Measurements from ENCODE around the gene MFAP5.

DNA sequence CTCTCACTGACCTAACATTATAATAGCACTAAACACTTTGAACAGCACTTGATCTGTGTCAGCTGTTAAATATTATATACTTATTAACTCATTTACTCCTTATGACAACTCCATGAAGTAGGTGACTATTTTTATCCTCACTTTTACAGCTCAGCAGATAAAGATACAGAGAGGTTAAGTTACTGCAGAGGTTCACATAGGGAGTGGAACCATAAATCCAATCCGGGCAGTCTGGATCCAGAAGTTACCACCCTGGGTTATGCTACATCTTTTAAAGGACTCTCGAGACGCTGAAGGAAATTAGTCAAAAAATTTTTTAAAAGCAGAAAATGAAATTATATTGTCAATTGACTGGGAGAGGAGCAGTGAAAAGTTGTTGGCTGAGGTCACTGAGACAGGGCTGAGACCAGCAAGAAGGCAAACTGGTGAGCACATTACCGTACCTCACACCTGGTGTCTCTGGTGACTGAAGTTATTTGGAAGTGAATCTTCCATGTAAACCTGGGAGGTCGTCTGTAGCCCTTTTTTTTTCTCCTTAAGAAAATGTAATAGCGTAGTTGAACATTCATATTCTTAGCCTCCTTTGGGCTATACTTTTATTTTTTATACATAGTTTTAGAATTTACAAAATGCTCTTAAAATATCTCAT lies 33.9 kb upstream of the MFAP5 start:
- TF ChIP-seq POLR2AphosphoS5 (IDR thresholded peaks at IDR 0.05; ENCODE audit: low read depth, low read length) (no peak), TAF1 (IDR thresholded peaks at IDR 0.05; ENCODE audit: borderline replicate concordance, insufficient read depth, low read length) (no peak), SIN3A (IDR thresholded peaks at IDR 0.05; ENCODE audit: borderline replicate concordance, insufficient read depth, low read length) (no peak)
- TF ChIP-seq, protein P1, sequence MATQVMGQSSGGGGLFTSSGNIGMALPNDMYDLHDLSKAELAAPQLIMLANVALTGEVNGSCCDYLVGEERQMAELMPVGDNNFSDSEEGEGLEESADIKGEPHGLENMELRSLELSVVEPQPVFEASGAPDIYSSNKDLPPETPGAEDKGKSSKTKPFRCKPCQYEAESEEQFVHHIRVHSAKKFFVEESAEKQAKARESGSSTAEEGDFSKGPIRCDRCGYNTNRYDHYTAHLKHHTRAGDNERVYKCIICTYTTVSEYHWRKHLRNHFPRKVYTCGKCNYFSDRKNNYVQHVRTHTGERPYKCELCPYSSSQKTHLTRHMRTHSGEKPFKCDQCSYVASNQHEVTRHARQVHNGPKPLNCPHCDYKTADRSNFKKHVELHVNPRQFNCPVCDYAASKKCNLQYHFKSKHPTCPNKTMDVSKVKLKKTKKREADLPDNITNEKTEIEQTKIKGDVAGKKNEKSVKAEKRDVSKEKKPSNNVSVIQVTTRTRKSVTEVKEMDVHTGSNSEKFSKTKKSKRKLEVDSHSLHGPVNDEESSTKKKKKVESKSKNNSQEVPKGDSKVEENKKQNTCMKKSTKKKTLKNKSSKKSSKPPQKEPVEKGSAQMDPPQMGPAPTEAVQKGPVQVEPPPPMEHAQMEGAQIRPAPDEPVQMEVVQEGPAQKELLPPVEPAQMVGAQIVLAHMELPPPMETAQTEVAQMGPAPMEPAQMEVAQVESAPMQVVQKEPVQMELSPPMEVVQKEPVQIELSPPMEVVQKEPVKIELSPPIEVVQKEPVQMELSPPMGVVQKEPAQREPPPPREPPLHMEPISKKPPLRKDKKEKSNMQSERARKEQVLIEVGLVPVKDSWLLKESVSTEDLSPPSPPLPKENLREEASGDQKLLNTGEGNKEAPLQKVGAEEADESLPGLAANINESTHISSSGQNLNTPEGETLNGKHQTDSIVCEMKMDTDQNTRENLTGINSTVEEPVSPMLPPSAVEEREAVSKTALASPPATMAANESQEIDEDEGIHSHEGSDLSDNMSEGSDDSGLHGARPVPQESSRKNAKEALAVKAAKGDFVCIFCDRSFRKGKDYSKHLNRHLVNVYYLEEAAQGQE (IDR thresholded peaks at IDR 0.05; ENCODE audit: insufficient read depth in 1 of 2, low read depth in 2 of 2, low read length in 2 of 2): no peak

All from PFSK-1 (cell line).